ENCODE results near the gene CCDC146. TPM values are rescaled to one million over a fixed set of nuclear protein-coding genes. Genes with fewer than 3 reads are reported as not detected.
A peak's percentile ranks its signal among the peaks of the same experiment; 100 is the strongest.
"Not testable (repeated sequence)": the region's sequence is repeated elsewhere in the genome, so short reads cannot be mapped to it uniquely, and the experiment has no call there.

Gene CCDC146
- total RNA-seq, 2 donors from 2014 or later: 3.6 to 12.7 TPM

- H3K4me1 ChIP-seq: peaks cover 0 to 10% of the 10 kb centered on the region in 2 donors
- TF ChIP-seq, protein P1, sequence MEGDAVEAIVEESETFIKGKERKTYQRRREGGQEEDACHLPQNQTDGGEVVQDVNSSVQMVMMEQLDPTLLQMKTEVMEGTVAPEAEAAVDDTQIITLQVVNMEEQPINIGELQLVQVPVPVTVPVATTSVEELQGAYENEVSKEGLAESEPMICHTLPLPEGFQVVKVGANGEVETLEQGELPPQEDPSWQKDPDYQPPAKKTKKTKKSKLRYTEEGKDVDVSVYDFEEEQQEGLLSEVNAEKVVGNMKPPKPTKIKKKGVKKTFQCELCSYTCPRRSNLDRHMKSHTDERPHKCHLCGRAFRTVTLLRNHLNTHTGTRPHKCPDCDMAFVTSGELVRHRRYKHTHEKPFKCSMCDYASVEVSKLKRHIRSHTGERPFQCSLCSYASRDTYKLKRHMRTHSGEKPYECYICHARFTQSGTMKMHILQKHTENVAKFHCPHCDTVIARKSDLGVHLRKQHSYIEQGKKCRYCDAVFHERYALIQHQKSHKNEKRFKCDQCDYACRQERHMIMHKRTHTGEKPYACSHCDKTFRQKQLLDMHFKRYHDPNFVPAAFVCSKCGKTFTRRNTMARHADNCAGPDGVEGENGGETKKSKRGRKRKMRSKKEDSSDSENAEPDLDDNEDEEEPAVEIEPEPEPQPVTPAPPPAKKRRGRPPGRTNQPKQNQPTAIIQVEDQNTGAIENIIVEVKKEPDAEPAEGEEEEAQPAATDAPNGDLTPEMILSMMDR (IDR thresholded peaks at IDR 0.05): no peak
- H3K9me3 ChIP-seq: no peaks in the 10 kb centered on the region
- H3K27ac ChIP-seq: no peak overlapping the region
- H3K27me3 ChIP-seq: no peaks in the 10 kb centered on the region
- H3K36me3 ChIP-seq: no peaks in the 10 kb centered on the region
- no peak for DNase-seq (ENCODE audit: low spot score)
- no peak overlapping the region for H3K4me3 ChIP-seq
Observed at GRCh38 chr7:77265666-77266065, 143.3 kb downstream of the CCDC146 start.

DNA sequence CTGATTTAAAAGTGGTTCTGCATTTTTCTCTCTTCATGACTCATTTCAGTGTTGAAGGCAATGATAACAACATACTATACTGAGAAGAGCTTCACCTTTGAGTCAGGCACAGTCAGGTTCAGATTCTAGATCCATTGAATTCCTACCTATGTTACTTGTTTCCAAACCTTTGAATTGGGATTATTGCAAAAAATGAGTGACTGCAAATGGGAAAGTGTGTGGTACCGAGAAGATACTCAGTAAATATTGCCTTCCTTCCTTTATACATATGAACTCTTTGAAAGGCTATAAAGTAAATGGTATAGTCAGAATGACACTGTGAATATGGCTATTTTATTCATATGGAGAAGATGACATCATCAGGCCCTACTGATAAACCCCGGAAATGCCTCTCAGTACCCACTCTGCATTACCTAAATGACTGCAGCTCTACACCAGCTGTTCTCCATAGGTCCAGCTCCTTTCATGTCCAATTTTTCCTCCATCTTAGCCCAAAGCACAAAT lies 143.9 kb downstream of the CCDC146 start:
- no peak overlapping the region for H3K4me3 ChIP-seq
- H3K36me3 ChIP-seq: no peaks in the 10 kb centered on the region
- TF ChIP-seq, protein P1 (IDR thresholded peaks at IDR 0.05): no peak
- H3K27ac ChIP-seq: no peak overlapping the region
- no peaks in the 10 kb centered on the region for H3K9me3 ChIP-seq
- peaks cover 0 to 10% of the 10 kb centered on the region in 2 donors for H3K4me1 ChIP-seq
- no peaks in the 10 kb centered on the region for H3K27me3 ChIP-seq
- DNase-seq (ENCODE audit: low spot score): no peak

DNA sequence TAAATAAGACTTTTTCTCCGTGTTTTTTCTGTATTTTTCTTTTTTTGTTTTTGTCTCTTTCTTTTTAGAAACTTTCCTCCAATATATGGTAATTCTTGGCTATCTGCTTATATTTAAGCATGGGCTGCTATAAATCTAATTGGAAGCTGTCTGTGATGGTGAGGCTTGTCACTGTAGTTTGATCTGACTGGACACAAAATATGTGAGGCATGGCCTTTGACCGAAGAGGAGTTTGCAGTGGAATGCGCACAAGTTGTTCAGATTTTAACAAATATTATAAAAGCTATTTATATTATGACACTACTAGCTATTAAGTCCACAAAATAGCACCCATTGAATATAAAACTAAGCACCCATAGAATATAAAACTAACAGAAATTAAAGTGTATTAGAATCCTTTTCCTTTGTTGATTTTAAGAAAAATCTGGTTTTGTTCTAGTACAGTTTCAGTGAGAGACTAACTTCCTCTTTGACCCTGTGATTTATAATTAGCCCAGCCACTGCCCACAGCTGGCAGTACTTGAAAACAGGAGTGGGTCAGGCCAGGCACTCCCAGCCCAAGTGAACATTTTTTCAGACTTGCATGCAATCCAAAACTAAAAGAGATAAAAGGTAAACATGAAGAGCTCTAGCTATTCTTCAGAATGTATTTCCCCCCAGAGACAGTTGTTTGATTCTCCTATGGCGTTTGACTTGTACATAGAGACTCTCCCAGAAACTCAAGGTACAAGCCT lies 147.1 kb downstream of the CCDC146 start:
- Histone ChIP-seq H3K27ac (peak overlapping the region; percentile 60 to 68), H3K4me1 (peaks cover 0 to 10% of the 10 kb centered on the region in 2 donors), H3K9me3 (no peaks in the 10 kb centered on the region), H3K27me3 (no peaks in the 10 kb centered on the region), H3K36me3 (no peaks in the 10 kb centered on the region), H3K4me3 (no peak overlapping the region)
- no peak for DNase-seq (ENCODE audit: low spot score)
- TF ChIP-seq, protein P1 (IDR thresholded peaks at IDR 0.05): no peak

DNA sequence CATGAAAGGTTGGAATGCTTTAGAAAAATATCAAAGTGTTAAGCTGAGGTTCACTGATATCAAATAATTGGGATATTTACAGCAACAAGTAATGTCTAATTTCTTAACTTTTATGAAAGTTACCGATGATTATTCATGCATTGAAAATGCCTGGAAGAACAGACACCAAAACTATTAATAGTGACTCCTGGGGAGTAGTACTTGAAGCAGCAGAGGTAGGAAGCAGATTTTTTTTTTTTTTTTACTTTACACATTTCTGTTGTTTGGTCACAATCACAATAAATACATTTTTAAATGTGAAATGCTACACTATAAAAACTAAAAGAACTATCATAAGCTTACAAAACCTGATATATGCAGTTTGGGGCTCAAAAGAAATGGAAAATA lies 147.7 kb downstream of the CCDC146 start:
- DNase-seq (ENCODE audit: low spot score): no peak
- Histone ChIP-seq H3K4me3 (no peak overlapping the region), H3K27ac (peak overlapping the region; percentile 60 to 68), H3K36me3 (no peaks in the 10 kb centered on the region), H3K4me1 (peaks cover 0 to 10% of the 10 kb centered on the region in 2 donors), H3K9me3 (no peaks in the 10 kb centered on the region), H3K27me3 (no peaks in the 10 kb centered on the region)
- TF ChIP-seq, protein P1 (IDR thresholded peaks at IDR 0.05): no peak

GRCh38 chr7:77271766-77272165 lies 149.4 kb downstream of the CCDC146 start:
- TF ChIP-seq, protein P1 (IDR thresholded peaks at IDR 0.05): no peak
- no peak overlapping the region for H3K27ac ChIP-seq
- peaks cover 0 to 23% of the 10 kb centered on the region in 2 donors for H3K4me1 ChIP-seq
- no peaks in the 10 kb centered on the region for H3K9me3 ChIP-seq
- DNase-seq (ENCODE audit: low spot score): no peak
- H3K27me3 ChIP-seq: no peaks in the 10 kb centered on the region
- no peaks in the 10 kb centered on the region for H3K36me3 ChIP-seq
- H3K4me3 ChIP-seq: no peak overlapping the region

- H3K27me3 ChIP-seq; H3K27ac ChIP-seq; H3K4me3 ChIP-seq; DNase-seq (ENCODE audit: low spot score); H3K36me3 ChIP-seq; H3K9me3 ChIP-seq: not testable (repeated sequence)
- peaks cover 0 to 12% of the 10 kb centered on the region in 2 donors for H3K4me1 ChIP-seq
Observed at GRCh38 chr7:77275663-77276062, 153.2 kb downstream of the CCDC146 start.

All from right atrium auricular region (tissue), 2 donors.